Kidney (tissue), 14 donors: ENCODE data around the gene USP21. TPM values are rescaled to one million over a fixed set of nuclear protein-coding genes. Genes with fewer than 3 reads are reported as not detected.

Experiments used
- DNase-seq, 5 donors: peaks; one replicate each; pipeline ENCODE4 v3.0.0-alpha.2; 2013 to 2020
- FAIRE-seq: peaks from 2 replicates; lab custom pipeline; 2012; peaks lifted over from hg19 to GRCh38; lab: Jason Lieb, UNC
- H3K27ac ChIP-seq, 2 donors: one replicate each; pipeline ENCODE4 v1.7.0; 2013; ENCODE audit warnings: low read depth in 2 of 2, low read length in 2 of 2, inconsistent platforms in 1 of 2
- H3K27me3 ChIP-seq: one replicate; pipeline ENCODE4 v1.7.1; 2013; ENCODE audit warnings: low read length, inconsistent platforms; ENCODE audit not compliant: control insufficient read depth, insufficient read depth
- H3K36me3 ChIP-seq, 3 donors: one replicate each; pipeline versions ENCODE4 v1.7.0 to v1.7.1; 2013; ENCODE audit warnings: low read length in 3 of 3, control low read depth in 1 of 3, inconsistent platforms in 1 of 3; ENCODE audit not compliant: insufficient read depth in 3 of 3, control insufficient read depth in 2 of 3
- H3K4me1 ChIP-seq, 3 donors: one replicate each; pipeline versions ENCODE4 v1.7.0 to v1.7.1; 2013; ENCODE audit warnings: low read length in 3 of 3, inconsistent platforms in 1 of 3, low read depth in 1 of 3; ENCODE audit not compliant: control insufficient read depth in 2 of 3, insufficient read depth in 2 of 3
- H3K4me3 ChIP-seq, 3 donors: one replicate each; pipeline versions ENCODE4 v1.7.0 to v1.8.1; 2013; ENCODE audit warnings: low read length in 3 of 3, control low read depth in 1 of 3, inconsistent platforms in 1 of 3
- H3K9ac ChIP-seq, 3 donors: one replicate each; pipeline versions ENCODE4 v1.7.0 to v1.7.1; 2013; ENCODE audit warnings: low read length in 3 of 3, control low read depth in 1 of 3, inconsistent platforms in 1 of 3
- H3K9me3 ChIP-seq, 3 donors: one replicate each; pipeline versions ENCODE4 v1.7.0 to v1.7.1; 2013; ENCODE audit warnings: low read length in 3 of 3, control low read depth in 1 of 3, inconsistent platforms in 1 of 3; ENCODE audit not compliant: control insufficient read depth in 2 of 3, insufficient read depth in 1 of 3
- CTCF ChIP-seq: IDR thresholded peaks from 3 replicates; pipeline ENCODE4 v1.5.1; 2012; ENCODE audit warnings: mild to moderate bottlenecking, moderate library complexity, borderline replicate concordance; ENCODE audit not compliant: insufficient read depth; ENCODE audit errors: extremely low read depth
- intact Hi-C: fragments of 100-400 bp; cut with DNase I; formaldehyde crosslinking; loops from one replicate; pipeline ENCODE4 v1.11.1; 2022
- polyA plus RNA-seq: library from polyadenylated mRNA; stranded (reverse); fragments of 350-450 nt; fragmentation: Illumina TruSeq; extraction: RNeasy Lipid Tissue Mini Kit (QIAGEN cat#74804); gene quantifications from one replicate; pipeline ENCODE4 v1.2.3, GENCODE V29; 2014; ENCODE audit warnings: low read depth, low replicate concordance; ENCODE audit not compliant: insufficient read depth
- total RNA-seq: library from RNA; stranded (reverse); fragmentation: NEBNext Ultra II Directional; extraction: Animal tissue kit (Norgen Biotek cat#: 25700); gene quantifications from one replicate; pipeline ENCODE4 v1.2.1, GENCODE V29; 2021
- donor health status: control.
- donor health status: control.
- donor health status: control.
- donor health status: control.
- donor health status: control.
- donor health status: DM: yes; HTN: yes; CAD: no.
- donor health status: Normal renal cell carcinoma (clear cell type).

Gene USP21
- total and polyA plus RNA-seq, 2 donors from 2014 or later: 26.3 to 27.7 TPM

GRCh38 chr1:161128591-161129420 lies 30.5 kb upstream of the USP21 start:
- DNase-seq (no peak), FAIRE-seq (no peak)
- intact Hi-C loops: no loop called here
- H3K9me3 ChIP-seq: no peaks in the 10 kb centered on the region
- peaks cover 3 to 25% (median 11%) of the 10 kb centered on the region in 3 donors for H3K4me1 ChIP-seq
- no peak overlapping the region for H3K4me3 ChIP-seq
- no peak overlapping the region for H3K9ac ChIP-seq
- H3K36me3 ChIP-seq: peaks cover 4 to 39% (median 20%) of the 10 kb centered on the region in 3 donors
- no peak overlapping the region for H3K27ac ChIP-seq
- H3K27me3 ChIP-seq: no peaks in the 10 kb centered on the region
- no peak for TF ChIP-seq CTCF

GRCh38 chr1:161130266-161130665 lies 29.0 kb upstream of the USP21 start:
- H3K27me3 ChIP-seq: no peaks in the 10 kb centered on the region
- FAIRE-seq (no peak), DNase-seq (no peak)
- H3K4me1 ChIP-seq: peaks cover 3 to 25% (median 11%) of the 10 kb centered on the region in 3 donors
- H3K9ac ChIP-seq: no peak overlapping the region
- intact Hi-C loops: no loop called here
- no peak overlapping the region for H3K27ac ChIP-seq
- H3K4me3 ChIP-seq: no peak overlapping the region
- H3K9me3 ChIP-seq: no peaks in the 10 kb centered on the region
- TF ChIP-seq CTCF: no peak
- H3K36me3 ChIP-seq: peaks cover 4 to 27% (median 14%) of the 10 kb centered on the region in 3 donors

- peak overlapping the region; percentile 96 to 99 for H3K27ac ChIP-seq
- DNase-seq (peak in 1 of 5 donors; percentile 42), FAIRE-seq (no peak)
- intact Hi-C loops: no loop called here
- peaks cover 3 to 25% (median 11%) of the 10 kb centered on the region in 3 donors for H3K4me1 ChIP-seq
- H3K27me3 ChIP-seq: no peaks in the 10 kb centered on the region
- peak overlapping the region; percentile 84 to 96 (median 93) for H3K4me3 ChIP-seq
- peaks cover 4 to 23% (median 11%) of the 10 kb centered on the region in 3 donors for H3K36me3 ChIP-seq
- no peak for TF ChIP-seq CTCF
- no peaks in the 10 kb centered on the region for H3K9me3 ChIP-seq
- peak overlapping the region; percentile 83 to 93 (median 91) for H3K9ac ChIP-seq
Observed at GRCh38 chr1:161131523-161132409, 27.5 kb upstream of the USP21 start.
